K562 (cell line): Measurements from ENCODE around the gene OR2B2. TPM values are rescaled to one million over a fixed set of nuclear protein-coding genes. Genes with fewer than 3 reads are reported as not detected.
A peak's percentile ranks its signal among the peaks of the same experiment; 100 is the strongest.

ENCODE experiments used
- ARID2 ChIP-seq: fragments of 450-650 bp; IDR thresholded peaks from 2 replicates; pipeline ENCODE4 v1.6.1; 2017; ENCODE audit warnings: antibody characterized with exemption, mild to moderate bottlenecking
- ARNT ChIP-seq, 2 experiments: fragments of 450-650 bp; IDR thresholded peaks; 2 replicates each; pipeline ENCODE4 v1.6.1; 2016; ENCODE audit warnings: mild to moderate bottlenecking in 1 of 2
- ATF7 ChIP-seq: fragments of 450-650 bp; IDR thresholded peaks from 2 replicates; pipeline ENCODE4 v1.7.1; 2014; ENCODE audit warnings: mild to moderate bottlenecking, moderate library complexity
- DPF2 ChIP-seq: fragments of 450-650 bp; IDR thresholded peaks from 2 replicates; pipeline ENCODE4 v1.6.1; 2016
- E2F6 ChIP-seq, 2 experiments: IDR thresholded peaks; 2 replicates each; pipeline ENCODE4 v1.6.1; 2011; ENCODE audit warnings: borderline replicate concordance in 1 of 2, control low read depth in 1 of 2, low read depth in 1 of 2, low read length in 1 of 2, mild to moderate bottlenecking in 1 of 2, mixed read lengths in 1 of 2, moderate library complexity in 1 of 2; ENCODE audit not compliant: insufficient read depth in 1 of 2, insufficient read length in 1 of 2, poor library complexity in 1 of 2, severe bottlenecking in 1 of 2; ENCODE audit errors: extremely low read depth in 1 of 2
- FOXJ3 ChIP-seq: sonication (generic); formaldehyde crosslinking; IDR thresholded peaks from 2 replicates; pipeline ENCODE4 v1.4.0; 2020; ENCODE audit warnings: mild to moderate bottlenecking, missing genetic modification reagents
- HMGN3 ChIP-seq: IDR thresholded peaks from 2 replicates; pipeline ENCODE4 v1.6.1; 2011; ENCODE audit warnings: borderline replicate concordance, low read depth, mild to moderate bottlenecking, mixed read lengths, low read length; ENCODE audit not compliant: insufficient read length; ENCODE audit errors: extremely low read depth
- ILK ChIP-seq: fragments of 450-650 bp; IDR thresholded peaks from 2 replicates; pipeline ENCODE4 v1.6.1; 2016; ENCODE audit warnings: missing genetic modification characterization, low read depth, mild to moderate bottlenecking, missing compliant biosample characterization, moderate library complexity, borderline replicate concordance
- KLF16 ChIP-seq: IDR thresholded peaks from 2 replicates; pipeline ENCODE4 v1.6.1; 2016; ENCODE audit warnings: antibody characterized with exemption
- PCBP1 ChIP-seq: fragments of 200-400 bp; formaldehyde crosslinking; IDR thresholded peaks from 2 replicates; pipeline ENCODE4 v1.6.1; 2018; ENCODE audit warnings: mild to moderate bottlenecking, low read depth, low read length; ENCODE audit not compliant: poor library complexity, severe bottlenecking
- SMARCB1 ChIP-seq: IDR thresholded peaks from 2 replicates; pipeline ENCODE4 v1.6.1; 2011; ENCODE audit warnings: improper control_type of control experiment, low read depth; ENCODE audit not compliant: insufficient read length
- SRF ChIP-seq, 2 experiments: fragments of 250-450, 450-650 bp in 1 of 2; sonication (Bioruptor Pico) in 1 of 2; sonication (generic) in 1 of 2; formaldehyde crosslinking; IDR thresholded peaks; 2 replicates each; pipeline versions ENCODE4 v1.5.0 to v1.5.1; 2020 to 2022; ENCODE audit warnings: mild to moderate bottlenecking in 1 of 2, missing genetic modification reagents in 1 of 2
- TAL1 ChIP-seq: fragments of 450-650 bp; IDR thresholded peaks from 2 replicates; pipeline ENCODE4 v1.6.1; 2016; ENCODE audit warnings: mild to moderate bottlenecking
- TBP ChIP-seq: optimal IDR thresholded peaks from 2 replicates; pipeline ENCODE3; 2011; ENCODE audit warnings: low read depth, low read length, improper control_type of control experiment
- THRA ChIP-seq: fragments of 450-650 bp; IDR thresholded peaks from 2 replicates; pipeline ENCODE4 v1.6.1; 2017; ENCODE audit warnings: mild to moderate bottlenecking, moderate library complexity
- ZC3H4 ChIP-seq: sonication (generic); formaldehyde crosslinking; IDR thresholded peaks from 2 replicates; pipeline ENCODE4 v1.9.0; 2021; ENCODE audit warnings: missing genetic modification reagents, borderline replicate concordance
- ZKSCAN8 ChIP-seq: fragments of 200-800 bp; sonication (Bioruptor generic); IDR thresholded peaks from 2 replicates; pipeline ENCODE4 v1.6.1; 2016; ENCODE audit warnings: missing genetic modification characterization, missing compliant biosample characterization
- polyA plus RNA-seq, 8 experiments: library from polyadenylated mRNA; depleted of rRNA in 4 of 8; stranded (reverse) in 5 of 8; unstranded in 3 of 8; fragments of >200 nt; fragmentation: Nextera tagmentation in 2 of 8; fragmentation: Illumina TruSeq in 1 of 8; extraction: Ambion mirVana in 2 of 8; extraction: Trizol in 1 of 8; gene quantifications; 2 replicates each; pipeline versions ENCODE4 v1.2.1 to v1.2.3, GENCODE V29; 2011 to 2014; ENCODE audit warnings: inconsistent platforms in 1 of 8, missing spikeins in 1 of 8
- total RNA-seq, 7 experiments: library from RNA; depleted of rRNA in 6 of 7; stranded (reverse); fragments of >200 nt in 6 of 7; fragmentation: Illumina TruSeq in 2 of 7; extraction: Trizol in 2 of 7; gene quantifications; 2 replicates each; pipeline versions ENCODE4 v1.2.1 to v1.2.3, GENCODE V29; 2011 to 2021; ENCODE audit warnings: low replicate concordance in 1 of 7
- TF ChIP-seq, protein P1 (sequence below): conservative IDR thresholded peaks from 2 replicates; pipeline ENCODE4 v1.6.1; 2011; ENCODE audit warnings: low read depth, mild to moderate bottlenecking, low read length; ENCODE audit not compliant: control insufficient read depth
- TF ChIP-seq, protein P2 (sequence below): fragments of 250-450 bp; sonication (Bioruptor Pico); IDR thresholded peaks from 2 replicates; pipeline ENCODE4 v1.4.0; 2020
- TF ChIP-seq, protein P3 (sequence below), 3 experiments: IDR thresholded peaks in 2 of 3; conservative IDR thresholded peaks in 1 of 3; 2 replicates each; pipeline ENCODE4 v1.5.1; 2011 to 2012; ENCODE audit warnings: low read length in 3 of 3, mild to moderate bottlenecking in 3 of 3, control low read depth in 2 of 3, improper control_type of control experiment in 1 of 3, inconsistent platforms in 1 of 3, low read depth in 1 of 3, mixed read lengths in 1 of 3, moderate library complexity in 1 of 3; ENCODE audit not compliant: insufficient read depth in 2 of 3

OR2B2 gene
- total and polyA plus RNA-seq, 9 of the 15 experiments (the other 6 are each of a cell fraction or from before 2014, with no cell fraction given), result 0.24 TPM; not detected in 8

GRCh38 chr6:27864906-27865849 is 47.0 kb downstream of the OR2B2 start (continued):
- no peak for TF ChIP-seq THRA
- TF ChIP-seq, protein P1, sequence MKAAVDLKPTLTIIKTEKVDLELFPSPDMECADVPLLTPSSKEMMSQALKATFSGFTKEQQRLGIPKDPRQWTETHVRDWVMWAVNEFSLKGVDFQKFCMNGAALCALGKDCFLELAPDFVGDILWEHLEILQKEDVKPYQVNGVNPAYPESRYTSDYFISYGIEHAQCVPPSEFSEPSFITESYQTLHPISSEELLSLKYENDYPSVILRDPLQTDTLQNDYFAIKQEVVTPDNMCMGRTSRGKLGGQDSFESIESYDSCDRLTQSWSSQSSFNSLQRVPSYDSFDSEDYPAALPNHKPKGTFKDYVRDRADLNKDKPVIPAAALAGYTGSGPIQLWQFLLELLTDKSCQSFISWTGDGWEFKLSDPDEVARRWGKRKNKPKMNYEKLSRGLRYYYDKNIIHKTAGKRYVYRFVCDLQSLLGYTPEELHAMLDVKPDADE, result peak; percentile 61
- no peak for TF ChIP-seq HMGN3
- no peak for TF ChIP-seq KLF16
- no peak for TF ChIP-seq ILK (tag)
- peak; percentile 99 for TF ChIP-seq ATF7
- TF ChIP-seq, protein P2, sequence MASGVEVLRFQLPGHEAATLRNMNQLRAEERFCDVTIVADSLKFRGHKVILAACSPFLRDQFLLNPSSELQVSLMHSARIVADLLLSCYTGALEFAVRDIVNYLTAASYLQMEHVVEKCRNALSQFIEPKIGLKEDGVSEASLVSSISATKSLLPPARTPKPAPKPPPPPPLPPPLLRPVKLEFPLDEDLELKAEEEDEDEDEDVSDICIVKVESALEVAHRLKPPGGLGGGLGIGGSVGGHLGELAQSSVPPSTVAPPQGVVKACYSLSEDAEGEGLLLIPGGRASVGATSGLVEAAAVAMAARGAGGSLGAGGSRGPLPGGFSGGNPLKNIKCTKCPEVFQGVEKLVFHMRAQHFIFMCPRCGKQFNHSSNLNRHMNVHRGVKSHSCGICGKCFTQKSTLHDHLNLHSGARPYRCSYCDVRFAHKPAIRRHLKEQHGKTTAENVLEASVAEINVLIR (CRISPR knock-in tag), result peak; percentile 52; the same call in 1 of the 2 replicates
- TF ChIP-seq, protein P3, sequence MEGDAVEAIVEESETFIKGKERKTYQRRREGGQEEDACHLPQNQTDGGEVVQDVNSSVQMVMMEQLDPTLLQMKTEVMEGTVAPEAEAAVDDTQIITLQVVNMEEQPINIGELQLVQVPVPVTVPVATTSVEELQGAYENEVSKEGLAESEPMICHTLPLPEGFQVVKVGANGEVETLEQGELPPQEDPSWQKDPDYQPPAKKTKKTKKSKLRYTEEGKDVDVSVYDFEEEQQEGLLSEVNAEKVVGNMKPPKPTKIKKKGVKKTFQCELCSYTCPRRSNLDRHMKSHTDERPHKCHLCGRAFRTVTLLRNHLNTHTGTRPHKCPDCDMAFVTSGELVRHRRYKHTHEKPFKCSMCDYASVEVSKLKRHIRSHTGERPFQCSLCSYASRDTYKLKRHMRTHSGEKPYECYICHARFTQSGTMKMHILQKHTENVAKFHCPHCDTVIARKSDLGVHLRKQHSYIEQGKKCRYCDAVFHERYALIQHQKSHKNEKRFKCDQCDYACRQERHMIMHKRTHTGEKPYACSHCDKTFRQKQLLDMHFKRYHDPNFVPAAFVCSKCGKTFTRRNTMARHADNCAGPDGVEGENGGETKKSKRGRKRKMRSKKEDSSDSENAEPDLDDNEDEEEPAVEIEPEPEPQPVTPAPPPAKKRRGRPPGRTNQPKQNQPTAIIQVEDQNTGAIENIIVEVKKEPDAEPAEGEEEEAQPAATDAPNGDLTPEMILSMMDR (IDR thresholded peaks at IDR 0.05 in 2 of 3, conservative IDR thresholded peaks at IDR 0.05 in 1 of 3; ENCODE audit: insufficient read depth in 2 of 3, low read depth in 1 of 3, low read length in 3 of 3), result no peak
- no peak for TF ChIP-seq TAL1
- TF ChIP-seq ZC3H4 (CRISPR knock-in tag), result peak; percentile 20; the same call in 1 of the 2 replicates
- TF ChIP-seq DPF2, result 0 out of 2 replicates have a peak, but pooled peaks have one; percentile 18
- TF ChIP-seq SRF (CRISPR knock-in tag; IDR thresholded peaks at IDR 0.05), result no peak
- TF ChIP-seq PCBP1, result no peak
- no peak for TF ChIP-seq ARNT (IDR thresholded peaks at IDR 0.05)
- no peak for TF ChIP-seq ZKSCAN8
- TF ChIP-seq FOXJ3, result no peak
- TF ChIP-seq SMARCB1, result no peak
- TF ChIP-seq TBP, result peak; percentile 98
- peak in 1 of 2 experiments; percentile 40 for TF ChIP-seq E2F6 (IDR thresholded peaks at IDR 0.05; ENCODE audit: borderline replicate concordance in 1 of 2, extremely low read depth in 1 of 2, insufficient read depth in 1 of 2, insufficient read length in 1 of 2, low read depth in 1 of 2, low read length in 1 of 2, poor library complexity in 1 of 2, severe bottlenecking in 1 of 2)
- no peak for TF ChIP-seq ARID2
